ENCODE results near the gene KRTAP12-4.
"Not testable (repeated sequence)": the region's sequence is repeated elsewhere in the genome, so short reads cannot be mapped to it uniquely, and the experiment has no call there.

Gene KRTAP12-4

DNA sequence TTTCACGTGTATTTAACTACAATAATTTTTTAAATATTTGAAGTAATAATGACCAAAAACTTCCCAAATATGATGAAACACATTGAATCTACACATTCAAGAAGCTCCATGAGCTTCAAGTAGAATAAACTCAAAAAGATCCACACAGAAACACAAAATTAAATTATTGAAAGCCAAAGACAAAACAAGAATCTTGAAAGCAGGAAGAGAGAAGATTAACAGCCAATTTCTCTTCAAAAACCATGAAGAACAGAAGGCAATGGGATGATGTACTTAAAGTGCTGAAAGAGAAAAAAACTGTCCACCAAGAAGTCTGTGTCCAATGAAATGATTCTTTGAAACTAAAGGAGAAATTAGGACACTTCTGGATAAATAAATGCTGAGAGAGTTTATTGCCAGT, 22.4 kb downstream of the KRTAP12-4 start:
- no peak for DNase-seq (ENCODE audit: low read depth in 3 of 3)

DNA sequence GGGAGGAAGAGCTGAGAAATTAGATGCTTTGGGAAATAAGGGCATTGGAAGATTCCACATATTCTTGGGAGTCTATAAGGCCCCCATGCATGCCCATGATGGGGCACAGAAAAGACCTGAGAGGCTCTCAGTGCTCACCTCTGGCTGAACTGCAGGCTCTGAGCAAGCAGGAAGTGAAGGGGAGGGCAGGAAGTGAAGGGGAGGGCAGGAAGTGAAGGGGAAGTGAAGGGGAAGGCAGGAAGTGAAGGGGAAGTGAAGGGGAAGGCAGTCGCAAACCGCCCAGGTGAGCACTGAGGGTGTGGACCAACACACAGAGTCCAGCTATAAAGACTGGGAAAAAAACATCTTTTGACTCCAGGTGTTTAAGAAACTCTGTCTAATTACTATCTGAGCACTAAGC, 24.0 kb downstream of the KRTAP12-4 start:
- no peak for DNase-seq (ENCODE audit: low read depth in 3 of 3)

DNA sequence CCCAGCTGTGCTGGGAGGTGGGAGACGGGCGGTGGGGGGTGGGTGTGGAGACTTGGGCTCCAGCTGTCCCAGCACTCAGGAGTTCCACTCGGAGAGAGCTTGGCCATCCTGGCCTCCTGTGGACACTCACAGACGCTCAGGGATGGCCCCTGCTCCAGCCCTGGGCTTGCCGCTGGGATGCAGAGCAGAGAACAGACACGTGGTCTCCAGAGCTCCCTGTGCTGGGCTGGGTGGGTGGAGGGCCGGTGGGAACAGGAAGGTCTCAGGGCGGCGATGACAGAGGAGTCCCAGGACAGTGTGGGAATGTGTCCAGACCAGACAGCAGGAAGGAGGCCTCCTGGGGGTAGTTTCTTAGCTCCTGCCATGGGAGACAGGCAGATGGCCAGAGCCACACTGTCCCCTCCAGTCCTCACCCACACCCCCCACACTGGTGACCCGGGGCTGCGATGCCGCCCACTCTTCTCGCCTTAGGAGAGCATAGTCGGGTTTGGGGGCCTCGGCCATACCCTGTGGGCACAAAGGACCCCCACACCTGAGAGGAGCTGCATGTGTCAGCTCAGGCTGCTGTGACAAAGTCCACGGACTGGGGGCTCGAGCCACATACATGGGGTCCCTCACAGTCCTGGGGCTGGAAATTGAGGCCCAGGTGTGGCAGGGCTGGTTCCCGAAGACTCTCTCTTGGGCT, 25.6 kb downstream of the KRTAP12-4 start:
- DNase-seq (ENCODE audit: low read depth in 3 of 3), result no peak

DNA sequence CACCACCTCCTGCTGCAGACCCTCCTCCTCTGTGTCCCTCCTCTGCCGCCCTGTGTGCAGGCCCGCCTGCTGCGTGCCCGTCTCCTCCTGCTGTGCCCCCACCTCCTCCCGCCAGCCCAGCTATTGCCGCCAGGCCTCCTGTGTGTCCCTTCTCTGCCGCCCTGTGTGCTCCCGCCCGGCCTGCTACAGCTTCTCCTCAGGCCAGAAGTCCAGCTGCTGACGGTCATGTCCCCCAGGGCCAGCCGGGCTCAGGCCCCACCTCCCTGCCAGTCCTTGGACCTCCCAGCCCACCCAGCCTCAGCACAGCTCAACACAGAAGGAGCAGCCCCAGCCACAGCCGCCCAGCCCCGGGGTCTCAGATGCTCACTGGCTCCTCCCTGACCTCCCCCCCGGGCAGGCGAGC, 26.6 kb downstream of the KRTAP12-4 start:
- DNase-seq (ENCODE audit: low read depth in 3 of 3), result not testable (repeated sequence)

DNA sequence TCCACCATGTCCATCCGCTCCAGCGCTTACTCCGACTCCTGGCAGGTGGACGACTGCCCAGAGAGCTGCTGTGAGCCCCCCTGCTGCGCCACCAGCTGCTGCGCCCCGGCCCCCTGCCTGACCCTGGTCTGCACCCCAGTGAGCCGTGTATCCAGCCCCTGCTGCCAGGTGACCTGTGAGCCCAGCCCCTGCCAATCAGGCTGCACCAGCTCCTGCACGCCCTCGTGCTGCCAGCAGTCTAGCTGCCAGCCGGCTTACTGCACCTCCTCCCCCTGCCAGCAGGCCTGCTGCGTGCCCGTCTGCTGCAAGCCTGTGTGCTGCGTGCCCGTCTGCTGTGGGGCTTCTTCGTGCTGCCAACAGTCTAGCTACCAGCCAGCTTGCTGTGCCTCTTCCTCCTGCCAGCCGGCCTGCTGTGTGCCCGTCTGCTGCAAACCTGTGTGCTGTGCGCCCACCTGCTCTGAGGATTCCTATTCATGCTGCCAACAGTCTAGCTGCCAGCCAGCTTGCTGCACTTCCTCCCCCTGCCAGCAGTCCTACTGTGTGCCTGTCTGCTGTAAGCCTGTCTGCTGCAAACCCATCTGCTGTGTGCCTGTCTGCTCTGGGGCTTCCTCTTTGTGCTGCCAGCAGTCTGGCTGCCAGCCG, 27.2 kb downstream of the KRTAP12-4 start:
- not testable (repeated sequence) for DNase-seq (ENCODE audit: low read depth in 3 of 3)

DNA sequence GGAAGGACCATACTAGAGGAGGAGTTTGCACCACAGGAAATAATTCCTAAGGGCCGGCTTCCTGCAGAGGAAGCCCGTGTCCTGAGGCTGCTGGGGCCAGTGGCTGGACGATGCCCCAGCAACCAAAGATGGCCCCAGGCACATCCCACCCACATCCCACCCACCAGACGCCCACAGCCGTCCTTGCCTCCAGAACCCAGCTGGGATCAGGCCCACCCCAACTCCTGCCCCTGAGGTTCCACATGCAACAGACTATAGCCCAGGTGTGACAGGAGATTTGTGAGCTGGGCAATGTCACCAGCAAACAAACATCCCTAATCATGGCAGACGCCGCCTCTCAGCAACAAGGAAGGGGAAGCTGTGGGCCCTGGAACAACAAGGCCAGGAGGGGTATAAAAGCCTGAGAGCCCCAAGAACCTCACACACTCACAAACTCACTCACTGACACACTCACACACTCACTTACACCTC, 27.8 kb downstream of the KRTAP12-4 start, which contains the start of gene KRTAP10-9:
KRTAP10-9 (plus strand) TSS at position 421 of the 471 bp plus-strand sequence. CDS start 79 bp downstream, outside the sequence.
- DNase-seq (ENCODE audit: low read depth in 3 of 3), result no peak

DNA sequence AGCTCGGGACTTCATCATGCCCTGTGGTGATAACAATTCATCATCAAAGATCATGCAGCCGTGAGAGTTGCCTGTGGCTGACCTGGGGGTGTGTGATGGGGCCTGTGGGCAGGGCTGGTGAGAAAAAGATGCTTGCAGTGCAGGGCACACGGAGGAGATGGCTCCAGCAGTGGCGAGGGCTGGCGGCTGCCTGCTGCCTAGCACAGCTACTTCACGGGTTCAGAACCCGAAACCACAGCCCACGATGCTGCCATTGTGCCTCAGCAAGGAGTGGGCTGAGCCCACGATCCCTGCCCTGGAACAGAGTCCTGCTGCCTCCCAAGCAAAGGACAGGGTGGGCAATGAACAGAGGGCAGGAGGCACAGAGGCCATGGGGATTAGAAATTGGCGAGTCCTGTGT, 28.2 kb downstream of the KRTAP12-4 start:
- DNase-seq (ENCODE audit: low read depth in 3 of 3), result no peak

DNA sequence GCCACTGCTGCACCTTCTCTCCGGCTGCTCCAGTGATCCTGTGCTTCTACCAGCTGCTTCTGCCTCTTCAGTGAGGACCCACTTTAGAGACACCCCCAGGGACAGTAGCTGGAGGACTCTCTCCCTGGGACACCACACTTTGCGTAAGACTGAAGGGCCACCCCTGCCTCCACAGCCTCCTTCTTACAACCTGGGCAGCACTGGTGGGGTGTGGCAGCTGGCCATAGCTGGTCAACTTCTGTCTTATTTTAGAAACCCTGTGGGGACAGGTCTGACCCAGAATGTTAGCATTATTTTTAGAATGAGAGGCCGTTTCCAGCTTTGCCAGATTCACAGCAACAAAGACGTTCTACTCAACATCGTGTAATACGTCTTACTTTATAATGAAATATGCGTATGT, 28.7 kb downstream of the KRTAP12-4 start:
- DNase-seq (ENCODE audit: low read depth in 3 of 3), result no peak

DNA sequence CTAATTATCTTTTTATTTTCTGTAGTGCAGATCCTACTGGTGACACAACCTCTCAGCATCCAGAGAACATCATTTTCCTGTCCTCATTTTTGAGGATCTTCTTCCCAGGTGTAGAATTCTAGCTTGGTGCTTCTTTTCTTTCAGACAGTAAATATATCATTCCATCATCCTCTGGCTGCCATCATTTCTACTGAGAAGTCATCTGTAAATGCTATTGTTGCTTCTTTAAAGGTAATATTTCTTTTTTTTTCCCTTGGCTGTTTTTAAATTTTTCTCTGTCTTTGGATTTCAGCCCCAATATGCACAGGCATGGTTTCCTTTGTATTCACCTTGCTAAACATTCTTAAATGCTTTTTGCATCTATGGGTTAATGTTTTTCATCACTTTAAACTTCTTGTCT, 30.9 kb downstream of the KRTAP12-4 start:
- DNase-seq (ENCODE audit: low read depth in 3 of 3), result no peak

DNA sequence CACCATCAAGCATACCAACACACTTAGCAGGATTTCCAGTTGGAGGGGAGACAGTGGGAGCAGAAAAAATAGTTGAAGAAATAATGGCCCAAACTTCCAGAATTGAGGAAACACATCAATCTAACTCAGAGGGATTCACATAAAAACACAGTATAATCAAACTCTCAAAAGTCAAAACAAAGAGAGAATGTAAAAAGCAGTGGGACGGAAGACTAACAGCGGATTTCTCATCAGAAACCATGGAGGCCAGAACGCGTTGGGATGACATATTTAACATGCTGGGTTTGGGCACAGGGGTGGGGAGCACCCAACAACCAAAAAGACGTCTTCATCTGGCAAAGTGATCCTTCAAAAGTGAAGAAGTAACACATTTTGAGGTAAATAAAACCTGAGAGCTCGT, 34.6 kb downstream of the KRTAP12-4 start:
- no peak for DNase-seq (ENCODE audit: low read depth in 3 of 3)

DNA sequence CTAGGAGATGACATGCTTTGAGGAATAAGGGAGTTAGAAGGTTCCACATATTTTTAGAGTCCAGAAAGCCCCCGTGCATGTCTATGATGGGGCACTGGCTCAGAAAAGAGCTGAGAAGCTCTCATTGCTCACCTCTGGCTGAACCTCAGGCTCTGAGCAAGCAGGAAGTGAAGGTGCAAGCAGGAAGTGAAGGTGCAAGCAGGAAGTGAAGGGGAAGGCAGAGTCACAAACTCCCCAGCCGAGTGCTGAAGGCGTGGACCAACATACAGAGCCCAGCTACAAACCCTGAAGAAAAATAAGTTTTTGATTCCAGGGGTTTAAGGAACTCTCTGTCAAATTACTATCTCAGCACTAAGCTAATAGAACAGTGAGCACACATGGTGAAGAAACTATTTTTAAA, 35.5 kb downstream of the KRTAP12-4 start:
- peak; percentile 8 to 20 (median 20) for DNase-seq (ENCODE audit: low read depth in 3 of 3)

DNA sequence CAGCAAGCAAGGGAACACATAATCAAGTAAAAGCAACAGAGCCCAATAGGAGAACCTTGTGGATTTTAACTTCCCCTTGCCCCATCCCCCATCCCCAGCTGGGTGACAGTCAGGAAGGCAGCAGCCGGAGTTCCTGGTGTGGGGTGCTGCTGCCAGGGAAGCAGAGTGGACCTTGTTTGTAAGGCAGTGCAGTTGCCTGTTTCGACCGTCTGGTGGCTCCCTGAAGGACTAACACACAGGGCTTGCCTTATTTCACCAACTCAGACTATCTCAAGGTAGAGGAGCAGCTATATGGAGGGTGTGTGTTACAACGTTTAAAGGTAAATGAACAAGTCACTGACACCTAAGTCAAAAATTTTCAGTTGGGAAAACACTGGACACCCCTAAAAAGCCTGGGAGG, 36.0 kb downstream of the KRTAP12-4 start:
- DNase-seq (ENCODE audit: low read depth in 3 of 3), result no peak

DNA sequence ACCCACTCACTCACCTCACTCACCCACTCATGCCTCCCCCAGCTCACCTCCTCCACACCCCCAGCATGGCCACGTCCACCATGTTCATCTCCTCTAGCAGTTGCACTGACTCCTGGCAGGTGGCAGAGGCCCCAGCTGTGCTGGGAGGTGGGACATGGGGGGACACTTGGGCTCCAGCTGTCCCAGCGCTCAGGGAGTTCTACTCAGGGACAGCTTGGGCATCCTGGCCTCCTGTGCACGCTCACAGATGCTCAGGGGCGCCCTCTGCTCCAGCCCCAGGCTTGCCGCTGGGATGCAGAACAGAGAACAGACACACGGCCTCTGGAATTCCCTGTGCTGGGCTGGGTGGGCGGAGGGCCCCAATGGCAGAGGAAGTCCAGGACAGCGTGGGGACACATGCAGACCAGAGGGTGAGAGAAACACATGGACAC, 37.4 kb downstream of the KRTAP12-4 start:
- no peak for DNase-seq (ENCODE audit: low read depth in 3 of 3)

DNA sequence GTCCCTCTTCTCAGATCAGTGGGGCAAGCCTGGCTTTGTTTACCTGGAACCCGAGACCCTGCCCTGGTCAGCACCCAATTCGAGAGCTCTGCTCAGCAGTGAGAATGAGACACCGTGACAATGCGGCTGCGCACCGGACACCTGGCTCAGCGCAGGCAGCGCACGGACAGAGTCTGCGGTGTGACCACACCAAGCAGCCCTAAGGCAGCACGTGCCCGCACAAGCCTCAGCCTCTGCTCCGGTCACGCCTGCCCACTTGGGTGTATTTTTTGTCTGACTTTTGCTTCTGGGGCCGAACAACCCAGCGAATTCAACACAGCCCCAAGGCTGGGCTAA, 37.9 kb downstream of the KRTAP12-4 start:
- DNase-seq (ENCODE audit: low read depth in 3 of 3), result no peak

DNA sequence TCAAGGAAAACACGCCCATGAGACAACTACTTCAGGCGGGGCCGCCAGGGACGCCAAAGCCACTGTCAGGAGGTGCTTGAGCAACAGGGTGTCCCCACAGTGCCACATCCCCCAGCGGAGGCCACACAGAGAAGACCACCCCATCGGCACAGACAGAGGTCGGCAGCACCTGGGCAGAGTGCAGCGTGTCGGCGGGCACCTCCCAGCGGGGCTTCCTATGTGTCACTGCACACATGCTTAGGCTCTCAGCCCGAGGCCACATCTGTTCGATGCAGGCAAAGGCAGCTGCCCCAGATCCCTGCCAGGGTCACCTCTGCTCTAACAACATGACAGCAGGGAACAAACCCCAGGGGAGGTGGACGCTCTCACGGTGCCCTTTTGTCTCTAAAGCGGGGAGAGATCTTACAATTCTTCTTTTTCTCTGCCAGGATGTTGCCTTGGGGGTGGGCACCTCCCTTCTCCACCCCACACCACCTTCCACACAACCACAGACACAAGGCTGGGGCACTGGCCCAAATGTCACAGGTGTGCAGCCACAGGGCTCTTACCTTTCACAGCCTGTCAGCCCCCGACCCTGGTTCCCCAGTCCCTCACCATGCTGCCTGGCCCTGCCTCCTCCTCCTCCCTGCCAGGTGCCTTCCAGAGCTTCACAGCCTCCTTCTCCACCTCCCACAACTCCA, 38.4 kb downstream of the KRTAP12-4 start:
- DNase-seq (ENCODE audit: low read depth in 3 of 3), result no peak

DNA sequence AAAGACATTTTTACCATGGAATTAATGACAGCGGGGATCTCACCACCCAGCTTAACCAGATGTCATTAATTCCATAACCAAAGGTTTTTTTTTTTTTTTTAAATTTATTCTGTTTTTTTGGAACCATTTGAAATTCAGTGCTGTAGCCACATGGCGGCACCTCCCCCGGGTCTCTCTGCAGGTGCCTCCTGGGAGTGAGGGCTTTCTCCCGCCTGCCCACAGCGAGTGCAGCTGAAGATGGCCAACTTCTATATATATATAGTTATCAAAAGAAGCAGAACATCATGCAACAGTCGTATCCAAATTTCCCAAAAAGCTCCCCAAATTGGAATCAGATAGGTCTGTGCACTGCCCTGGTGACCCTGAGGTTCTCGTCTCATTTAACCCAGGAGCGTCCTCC, 39.0 kb downstream of the KRTAP12-4 start:
- DNase-seq (ENCODE audit: low read depth in 3 of 3), result no peak

DNA sequence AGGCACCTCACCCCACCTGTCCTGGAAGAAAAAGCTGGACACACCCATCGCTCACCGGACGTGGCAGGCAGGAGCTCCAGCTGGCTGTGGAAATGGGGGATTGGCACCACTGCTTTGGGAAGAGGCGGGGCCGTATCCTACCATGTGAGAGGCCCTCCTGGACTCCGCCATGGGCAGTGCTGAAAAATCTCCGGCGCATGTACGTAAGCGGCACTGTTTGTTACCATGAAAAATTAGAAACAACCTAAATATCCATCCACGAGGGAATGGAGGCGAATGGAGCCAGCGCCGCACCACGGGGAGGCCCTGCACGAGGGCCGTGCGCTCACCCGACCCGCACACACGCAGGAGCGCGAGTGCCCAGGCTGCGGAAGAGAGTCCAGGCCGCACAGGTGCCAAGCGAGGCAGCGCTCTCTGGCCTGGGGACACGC, 39.5 kb downstream of the KRTAP12-4 start:
- DNase-seq (ENCODE audit: low read depth in 3 of 3), result no peak

DNA sequence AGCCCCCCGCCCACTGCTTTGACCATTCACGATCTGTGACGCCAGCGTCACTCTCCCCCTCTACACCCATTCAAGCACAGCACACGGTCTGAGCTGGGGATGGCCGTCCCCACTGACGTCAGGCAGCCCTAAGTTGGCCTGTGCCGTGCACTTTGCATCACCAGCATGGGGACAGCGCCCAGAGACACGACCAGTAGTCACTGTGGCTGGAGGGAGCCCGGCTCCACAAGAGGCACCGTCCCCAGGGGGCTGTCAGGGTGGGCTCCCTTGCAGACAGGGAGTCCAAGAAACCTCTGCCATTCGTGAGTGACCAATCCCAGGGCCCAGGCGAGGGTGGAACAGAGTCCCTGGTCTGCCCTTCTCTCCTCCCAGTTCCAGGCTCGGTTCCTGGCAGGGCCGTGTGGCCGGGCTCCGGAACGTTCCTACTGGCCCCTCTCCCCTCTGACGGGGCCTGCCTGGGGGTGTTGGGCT, 40.3 kb downstream of the KRTAP12-4 start:
- DNase-seq (ENCODE audit: low read depth in 3 of 3), result no peak

DNA sequence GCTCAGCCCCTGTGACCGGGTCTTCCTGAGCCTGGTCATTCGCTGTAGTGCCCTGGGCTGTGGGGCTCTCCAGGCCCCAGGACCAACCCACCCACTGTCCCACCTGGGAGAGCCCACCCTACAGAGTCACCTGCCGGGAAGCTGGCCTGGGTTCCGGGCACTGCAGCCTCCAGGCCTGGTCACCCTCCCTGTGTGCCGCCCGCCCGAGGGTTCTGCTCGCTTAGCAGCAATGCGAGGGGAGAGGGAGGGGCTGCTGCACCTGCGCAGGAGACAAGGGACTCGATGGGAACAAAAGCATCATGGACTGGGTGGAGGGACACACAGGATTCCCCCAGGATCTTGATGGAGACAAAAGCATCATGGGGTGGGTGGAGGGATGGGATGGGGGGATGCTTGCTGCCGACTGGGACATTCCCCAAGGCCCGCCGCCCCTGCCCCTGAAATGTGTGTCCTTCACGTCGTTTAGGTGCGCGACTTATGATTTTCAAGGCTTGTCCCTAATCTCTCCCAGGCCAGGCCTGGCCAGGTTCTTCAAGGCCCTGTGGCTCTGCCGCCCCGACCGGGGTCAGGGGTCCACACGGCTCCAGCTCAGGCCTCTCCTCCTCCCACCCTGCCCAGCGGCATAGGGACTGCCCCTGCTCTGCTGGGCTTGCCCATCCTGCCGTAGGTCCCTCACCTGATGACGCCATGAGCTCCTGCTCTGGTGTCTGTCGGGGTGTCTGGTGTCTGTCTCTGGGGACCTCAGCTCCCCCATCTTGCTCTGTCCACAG, 40.9 kb downstream of the KRTAP12-4 start:
- no peak for DNase-seq (ENCODE audit: low read depth in 3 of 3)

DNA sequence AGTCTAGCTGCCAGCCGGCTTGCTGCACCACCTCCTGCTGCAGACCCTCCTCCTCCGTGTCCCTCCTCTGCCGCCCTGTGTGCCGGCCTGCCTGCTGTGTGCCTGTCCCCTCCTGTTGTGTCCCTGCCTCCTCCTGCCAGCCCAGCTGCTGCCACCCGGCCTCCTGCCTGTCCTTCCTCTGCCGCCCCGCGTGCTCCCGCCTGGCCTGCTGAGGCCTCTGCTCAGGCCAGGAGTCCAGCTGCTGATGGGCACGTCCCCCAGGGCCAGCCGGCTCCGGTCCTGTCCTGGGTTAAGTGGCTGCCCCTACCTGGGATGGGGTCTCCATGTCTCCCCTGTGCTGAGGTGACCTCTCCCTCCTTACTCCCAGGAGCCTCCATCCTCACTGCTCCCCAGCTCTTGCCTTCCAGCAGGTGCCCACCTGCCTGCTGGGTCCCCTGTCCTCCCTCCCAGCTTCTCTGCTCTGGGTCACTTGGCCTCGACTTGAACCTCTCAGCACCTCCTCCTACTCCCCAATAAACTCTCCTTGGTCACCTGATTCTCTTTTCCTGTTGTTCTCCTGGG, 41.7 kb downstream of the KRTAP12-4 start:
- DNase-seq (ENCODE audit: low read depth in 3 of 3), result no peak

DNA sequence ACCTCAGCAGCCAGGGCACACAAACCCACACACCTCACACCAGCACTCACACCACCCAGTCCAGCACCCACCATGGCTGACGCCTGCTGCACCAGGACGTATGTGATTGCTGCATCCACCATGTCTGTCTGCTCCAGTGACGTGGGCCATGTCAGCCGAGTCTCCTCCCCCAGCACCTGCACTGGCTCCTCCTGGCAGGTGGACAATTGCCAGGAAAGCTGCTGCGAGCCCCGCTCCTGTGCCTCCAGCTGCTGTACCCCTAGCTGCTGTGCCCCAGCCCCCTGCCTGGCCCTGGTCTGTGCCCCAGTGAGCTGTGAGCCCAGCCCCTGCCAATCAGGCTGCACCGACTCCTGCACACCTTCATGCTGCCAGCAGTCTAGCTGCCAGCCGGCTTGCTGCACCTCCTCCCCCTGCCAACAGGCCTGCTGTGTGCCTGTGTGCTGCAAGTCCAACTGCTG, 42.4 kb downstream of the KRTAP12-4 start, which contains the start of gene KRTAP10-8:
KRTAP10-8 (plus strand) TSS at position 51 of the 458 bp plus-strand sequence; CDS start at position 73, 22 bp downstream.
- no peak for DNase-seq (ENCODE audit: low read depth in 3 of 3)

All from stimulated activated CD4-positive, alpha-beta T cell treated with anti-CD3 and anti-CD28 coated beads, TNF-alpha, amount 100 ng/mL, for 48 hours (primary cell).